ENCODE data around the gene KDM3A. TPM values are rescaled to one million over a fixed set of nuclear protein-coding genes. Genes with fewer than 3 reads are reported as not detected.

The KDM3A gene
- 10 to 100 TPM; 37.6 to 67.1 (median 59.1) TPM for polyA plus RNA-seq (ENCODE audit: insufficient read length in 4 of 4)

DNA sequence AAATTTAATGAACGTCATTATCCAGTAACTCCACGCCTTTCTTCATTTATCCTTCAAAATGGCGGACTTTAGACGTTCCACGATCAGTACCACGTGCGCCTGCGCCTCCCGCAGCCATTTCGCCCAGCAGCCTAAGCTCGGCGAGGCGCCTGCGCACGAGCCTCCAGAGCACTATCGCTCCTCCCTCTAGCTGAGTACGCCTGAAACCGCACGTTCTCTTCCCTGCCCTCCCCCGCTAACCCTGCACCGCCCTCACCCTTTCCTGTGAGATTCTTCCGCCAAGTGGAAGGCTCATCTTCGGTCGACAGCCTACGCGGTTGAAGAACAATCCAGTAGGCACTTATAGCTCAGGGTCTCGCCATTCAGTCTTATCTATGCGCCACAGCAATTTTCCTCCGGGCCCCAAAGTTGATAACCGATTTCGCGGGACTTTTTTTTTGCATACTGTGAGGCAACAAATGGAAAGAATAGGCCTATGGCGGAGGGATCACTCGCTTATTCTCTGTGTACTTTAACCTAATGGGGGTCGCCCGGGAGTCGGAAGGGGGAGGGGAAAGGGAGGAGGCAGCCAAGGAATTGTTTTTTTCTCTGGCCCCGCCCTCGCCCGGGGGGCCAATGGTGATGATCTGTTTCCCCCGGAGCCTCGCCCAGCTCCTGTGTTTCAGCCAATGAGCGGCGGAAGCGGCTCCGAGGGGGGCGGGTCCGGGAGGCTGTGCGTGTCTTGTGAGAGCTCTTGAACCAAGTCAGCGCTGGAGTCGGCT is at the start of gene KDM3A:
Gene KDM3A (plus strand): TSS at position 741 of the 761 bp plus-strand sequence. CDS start 677 bp downstream, outside the sequence.
- DNase-seq (ENCODE audit: low read depth in 4 of 4, low spot score in 3 of 4): peak; percentile 96 to 99 (median 99)

GRCh38 chr2:86392873-86393518 is 48.2 kb upstream of the KDM3A start:
- DNase-seq (ENCODE audit: low read depth in 4 of 4, low spot score in 3 of 4): no peak

DNA sequence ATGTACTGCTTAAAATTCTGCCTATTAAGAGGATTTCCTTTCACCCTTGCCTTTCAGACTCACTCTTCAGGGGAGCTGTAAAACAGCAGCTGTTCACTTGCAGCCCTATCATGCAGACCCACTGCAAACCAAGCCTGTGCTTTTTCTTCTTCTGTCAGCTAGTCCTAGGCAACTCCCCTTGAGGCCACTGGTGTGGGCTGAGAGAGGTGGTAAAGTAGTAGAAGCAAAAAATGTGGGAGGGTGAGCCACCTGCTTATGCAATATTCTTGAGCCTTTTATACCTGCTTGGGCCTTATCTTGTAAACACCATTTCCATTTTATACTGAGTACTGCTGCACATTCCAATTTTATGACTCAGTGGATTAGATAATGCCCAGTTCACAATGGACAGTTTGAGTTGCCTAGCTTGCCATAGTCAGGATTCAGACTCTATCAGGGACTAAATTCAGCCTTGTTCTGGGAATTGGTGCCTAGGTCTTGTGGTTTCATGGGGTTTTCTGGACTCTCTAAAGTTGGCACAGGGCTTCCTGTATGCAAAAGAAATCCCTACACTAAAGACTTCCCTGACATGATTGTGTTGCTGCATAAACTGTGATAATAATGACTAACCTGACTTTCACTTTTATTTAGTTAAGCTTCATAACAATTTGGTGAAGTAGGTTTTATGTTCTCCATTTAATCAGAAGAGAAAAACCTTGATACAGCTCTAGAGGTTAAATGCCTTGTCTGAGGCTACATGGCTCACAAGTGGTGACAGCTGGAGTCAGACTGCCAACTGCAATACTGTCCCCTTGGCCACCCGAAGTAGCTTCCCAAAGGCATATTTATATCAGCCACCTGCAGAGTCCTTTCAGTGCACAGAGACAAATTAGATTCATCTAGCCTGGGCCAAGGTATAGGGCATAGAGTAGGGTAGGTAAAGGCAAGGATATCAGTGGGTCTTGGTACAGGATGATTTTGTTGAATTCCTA is 47.4 kb upstream of the KDM3A start:
- no peak for DNase-seq (ENCODE audit: low read depth in 4 of 4, low spot score in 3 of 4)

DNA sequence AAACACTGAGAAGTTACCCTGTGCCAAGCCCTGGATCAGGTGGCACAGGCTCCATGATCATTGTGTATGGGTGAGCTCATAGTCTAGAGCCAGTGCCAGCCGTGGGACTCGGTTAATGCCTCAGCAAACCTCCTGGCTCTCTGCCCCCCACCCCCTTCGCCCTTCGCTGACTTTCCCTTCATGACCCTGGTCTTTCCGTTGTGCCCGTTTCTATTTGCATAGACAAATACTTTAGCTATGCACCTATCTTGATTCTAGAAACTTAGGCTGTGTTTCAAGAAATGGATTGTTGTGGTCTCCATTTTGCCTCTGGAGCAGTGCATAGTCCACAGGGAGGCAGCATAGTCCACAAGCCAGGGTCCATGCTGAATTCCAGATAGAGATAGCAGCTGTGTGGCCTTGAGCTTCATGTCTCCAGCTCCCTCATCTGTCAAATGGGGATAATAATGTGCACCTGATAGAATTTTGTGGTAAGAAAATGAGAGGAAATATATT is 44.8 kb upstream of the KDM3A start:
- DNase-seq (ENCODE audit: low read depth in 4 of 4, low spot score in 3 of 4): no peak

DNA sequence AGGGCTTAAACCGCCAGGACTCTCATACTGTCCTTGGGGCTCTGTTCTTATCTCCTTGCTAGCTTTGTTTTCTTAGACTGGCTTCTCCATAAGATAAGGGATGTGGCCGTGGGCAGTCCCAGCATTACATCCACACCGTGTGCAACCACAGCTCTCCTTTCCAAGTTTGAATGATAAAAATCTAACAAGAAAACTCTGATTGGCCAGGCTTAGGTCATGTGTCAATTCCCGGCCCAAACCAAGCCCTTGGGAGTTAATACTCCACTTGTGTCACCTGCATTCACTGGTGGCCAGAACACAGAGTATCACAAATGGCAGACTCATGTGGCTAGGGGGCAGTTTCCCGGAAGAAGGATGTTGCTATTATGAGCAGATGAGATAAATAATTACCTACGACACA is 43.2 kb upstream of the KDM3A start:
- no peak for DNase-seq (ENCODE audit: low read depth in 4 of 4, low spot score in 3 of 4)

- no peak for DNase-seq (ENCODE audit: low read depth in 4 of 4, low spot score in 3 of 4)
Measured at GRCh38 chr2:86398500-86399474, 42.4 kb upstream of the KDM3A start.

- no peak for DNase-seq (ENCODE audit: low read depth in 4 of 4, low spot score in 3 of 4)
Measured at GRCh38 chr2:86400321-86400720, 40.9 kb upstream of the KDM3A start.

- DNase-seq (ENCODE audit: low read depth in 4 of 4, low spot score in 3 of 4): no peak
Measured at GRCh38 chr2:86410581-86410980, 30.6 kb upstream of the KDM3A start.

DNA sequence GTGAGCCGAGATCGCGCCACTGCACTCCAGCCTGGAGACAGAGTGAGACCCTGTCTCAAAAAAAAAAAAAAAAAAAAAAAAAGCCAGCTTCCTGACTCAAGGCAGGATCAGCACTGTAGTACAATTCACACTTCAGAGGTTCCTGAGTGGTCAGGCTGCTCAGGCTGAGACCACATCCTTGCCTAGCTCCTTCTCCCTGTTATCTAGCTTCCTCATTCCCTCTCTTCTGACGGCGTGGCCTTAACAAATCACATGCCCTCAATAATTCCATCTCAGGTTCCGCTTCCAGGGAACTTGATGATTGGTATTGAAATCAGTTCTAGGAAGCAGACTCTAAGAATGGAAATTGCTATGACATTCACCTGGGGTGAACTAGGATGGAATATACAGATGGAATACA is 29.8 kb upstream of the KDM3A start:
- DNase-seq (ENCODE audit: low read depth in 4 of 4, low spot score in 3 of 4): no peak

GRCh38 chr2:86412007-86412406 is 29.2 kb upstream of the KDM3A start:
- no peak for DNase-seq (ENCODE audit: low read depth in 4 of 4, low spot score in 3 of 4)

DNA sequence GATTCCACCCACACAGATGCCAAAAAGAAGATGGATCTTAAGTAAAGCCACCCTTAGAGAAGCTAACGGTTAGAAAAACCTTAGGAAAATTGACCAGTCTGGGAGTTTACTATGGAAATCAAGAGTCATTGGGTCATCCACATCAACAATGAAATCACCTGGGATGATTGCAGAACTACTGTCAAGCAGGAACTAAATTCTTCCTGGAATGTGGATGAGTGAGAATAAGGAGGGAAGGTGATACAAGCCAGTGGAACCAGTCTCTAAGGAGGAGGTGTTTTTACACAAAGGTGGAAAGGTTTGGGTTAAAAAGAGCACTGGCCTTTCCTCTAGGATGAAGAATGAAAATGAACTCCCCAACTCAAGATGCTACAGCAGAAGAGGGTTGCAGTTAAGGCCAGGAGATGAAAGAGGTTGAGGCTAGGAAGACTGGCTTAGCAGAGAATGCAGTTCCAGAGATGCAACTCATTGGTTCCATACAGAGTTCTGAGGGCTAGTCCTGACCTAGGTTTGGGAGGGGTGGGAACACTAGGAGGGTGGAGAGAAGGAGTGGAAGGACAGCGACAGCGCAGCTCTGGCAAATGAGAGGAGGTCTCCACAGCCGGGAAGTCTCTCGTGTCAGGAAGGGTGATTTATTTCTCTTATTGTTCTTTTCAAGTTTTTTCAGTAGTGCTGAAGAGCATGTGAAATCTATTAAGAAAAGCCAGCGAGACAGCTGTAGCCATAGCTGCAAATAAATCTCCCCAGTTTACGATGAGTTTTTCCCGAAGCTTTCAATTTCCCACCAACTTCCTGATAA is 27.7 kb upstream of the KDM3A start:
- DNase-seq (ENCODE audit: low read depth in 4 of 4, low spot score in 3 of 4): peak; percentile 33 to 52 (median 40)

GRCh38 chr2:86414996-86415395 is 26.2 kb upstream of the KDM3A start:
- no peak for DNase-seq (ENCODE audit: low read depth in 4 of 4, low spot score in 3 of 4)

DNA sequence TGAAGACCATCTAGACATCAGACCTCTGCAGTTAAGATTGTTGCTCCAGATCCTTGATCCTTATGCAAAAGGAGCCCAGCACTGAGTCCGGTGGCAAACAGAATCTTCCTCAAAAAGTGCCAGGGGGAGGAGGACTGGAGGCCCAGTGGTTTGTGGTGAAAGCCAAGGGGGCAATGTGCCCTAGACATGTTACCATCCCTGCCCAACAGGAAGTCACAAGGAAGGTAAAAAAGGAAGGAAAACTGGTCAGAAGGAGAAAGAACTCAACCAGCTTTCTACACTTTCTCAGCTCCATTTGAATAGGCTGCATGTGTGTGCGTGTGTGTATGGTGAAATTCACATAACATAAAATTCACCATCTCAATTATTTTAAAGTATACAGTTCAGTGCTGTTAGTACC is 25.0 kb upstream of the KDM3A start:
- DNase-seq (ENCODE audit: low read depth in 4 of 4, low spot score in 3 of 4): no peak

- no peak for DNase-seq (ENCODE audit: low read depth in 4 of 4, low spot score in 3 of 4)
Measured at GRCh38 chr2:86417961-86418360, 23.2 kb upstream of the KDM3A start.

DNA sequence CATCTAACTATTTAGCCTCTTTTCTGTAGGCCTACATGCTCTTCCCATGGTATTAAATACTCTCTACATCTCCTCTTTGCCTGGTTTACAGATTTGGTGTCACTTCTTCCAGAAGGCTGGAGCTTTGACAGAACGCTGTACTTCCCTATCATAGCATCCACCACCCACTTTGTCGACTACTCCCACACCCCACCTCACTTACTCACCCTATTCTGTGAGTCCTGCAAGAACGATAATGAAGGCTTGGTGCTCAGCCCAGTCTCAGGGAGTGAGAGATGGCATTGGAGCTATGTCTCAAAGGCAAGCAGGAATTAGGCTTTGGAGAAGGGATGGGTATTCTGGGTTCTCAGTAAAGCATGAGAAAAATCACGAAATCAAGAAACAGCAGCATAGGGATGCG is 20.3 kb upstream of the KDM3A start:
- no peak for DNase-seq (ENCODE audit: low read depth in 4 of 4, low spot score in 3 of 4)

DNA sequence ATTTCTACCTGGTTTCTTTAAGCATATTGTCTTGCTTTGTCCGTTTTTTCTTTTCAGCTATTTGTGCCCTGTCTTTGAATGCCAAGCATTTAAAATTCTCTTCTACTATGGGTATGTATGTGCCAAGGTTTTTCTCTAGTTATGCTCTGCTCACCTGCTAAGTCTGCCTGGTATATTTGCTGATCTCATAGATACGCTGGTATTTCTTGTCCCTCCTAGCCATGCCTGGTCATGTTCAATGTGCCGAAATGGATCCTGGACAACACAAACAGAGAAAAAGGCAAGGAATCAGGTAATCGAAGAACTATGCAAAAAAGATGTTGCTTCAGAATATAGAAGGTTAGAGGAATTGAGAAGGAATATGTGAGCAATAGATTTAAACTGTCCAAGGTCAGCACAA is 14.9 kb upstream of the KDM3A start:
- no peak for DNase-seq (ENCODE audit: low read depth in 4 of 4, low spot score in 3 of 4)

- no peak for DNase-seq (ENCODE audit: low read depth in 4 of 4, low spot score in 3 of 4)
Measured at GRCh38 chr2:86429335-86429734, 11.8 kb upstream of the KDM3A start.

GRCh38 chr2:86430368-86430767 is 10.8 kb upstream of the KDM3A start:
- DNase-seq (ENCODE audit: low read depth in 4 of 4, low spot score in 3 of 4): no peak

DNA sequence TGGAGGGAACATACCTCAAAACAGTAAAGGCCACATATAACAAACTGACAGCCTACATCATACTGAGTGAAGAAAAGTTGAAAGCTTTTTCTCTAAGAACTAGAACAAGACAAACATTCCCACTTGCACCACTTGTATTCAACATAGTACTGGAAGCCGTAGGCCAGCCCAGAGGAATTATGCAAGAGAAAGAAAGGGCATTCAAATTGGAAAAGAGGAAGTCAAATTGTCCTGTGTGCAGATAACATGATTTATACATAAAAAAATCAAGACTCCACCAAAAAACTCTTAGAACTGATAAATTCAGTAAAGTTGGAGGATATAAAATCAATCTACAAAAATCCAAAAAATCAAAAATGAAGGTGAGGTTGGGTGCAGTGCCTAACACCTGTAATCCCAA is 8.0 kb upstream of the KDM3A start:
- DNase-seq (ENCODE audit: low read depth in 4 of 4, low spot score in 3 of 4): no peak

All from left renal pelvis (tissue), 4 donors.